Testis (tissue), 3 donors: ENCODE results near the gene PEX7. TPM values are rescaled to one million over a fixed set of nuclear protein-coding genes. Genes with fewer than 3 reads are reported as not detected.

Experiments
- DNase-seq: peaks from one replicate; pipeline ENCODE4 v3.0.0-alpha.2; 2019
- H3K27ac ChIP-seq, 2 donors: fragments of 200-600 bp; sonication (generic); one replicate each; pipeline ENCODE4 v1.5.1; 2019
- H3K27me3 ChIP-seq: fragments of 200-600 bp; sonication (generic); one replicate; pipeline ENCODE4 v1.5.1; 2019
- H3K36me3 ChIP-seq: fragments of 200-600 bp; sonication (generic); one replicate; pipeline ENCODE4 v1.5.1; 2017; ENCODE audit warnings: low read depth; ENCODE audit errors: missing control alignments
- H3K4me1 ChIP-seq: fragments of 200-600 bp; sonication (generic); one replicate; pipeline ENCODE4 v1.5.1; 2019
- H3K4me3 ChIP-seq, 2 donors: fragments of 200-600 bp; sonication (generic); one replicate each; pipeline ENCODE4 v1.5.1; 2017 to 2019
- H3K9me3 ChIP-seq: fragments of 200-600 bp; sonication (generic); one replicate; pipeline ENCODE4 v1.5.1; 2017
- CTCF ChIP-seq, 3 experiments: fragments of 450-650 bp in 2 of 3; fragments of 200-600 bp in 1 of 3; sonication (generic) in 1 of 3; IDR thresholded peaks; one replicate each; pipeline ENCODE4 v1.5.1; 2016 to 2019; ENCODE audit warnings: antibody characterized with exemption in 3 of 3, mild to moderate bottlenecking in 2 of 3, moderate library complexity in 1 of 3
- POLR2A ChIP-seq: fragments of 450-650 bp; IDR thresholded peaks from one replicate; pipeline ENCODE4 v1.6.1; 2017; ENCODE audit warnings: antibody characterized with exemption, mild to moderate bottlenecking, moderate library complexity
- WGBS, 2 donors: methylation state at CpG; one replicate each; pipeline ENCODE4 v1.1.5; 2018; 5-methylcytosine and 5-hydroxymethylcytosine counted together
- intact Hi-C: fragments of 100-400 bp; cut with DNase I; formaldehyde crosslinking; loops from one replicate; pipeline ENCODE4 v1.15.1; 2023; ENCODE audit warnings: low total_unique reads
- polyA plus RNA-seq: library from polyadenylated mRNA; stranded (reverse); fragments of 350-450 nt; fragmentation: Illumina TruSeq; extraction: RNeasy Lipid Tissue Mini Kit (QIAGEN cat#74804); gene quantifications from one replicate; pipeline ENCODE4 v1.2.3, GENCODE V29; 2014; ENCODE audit warnings: low read depth, low replicate concordance; ENCODE audit not compliant: insufficient read depth
- total RNA-seq, 2 donors: library from RNA; depleted of rRNA; stranded (reverse); fragments of >200 nt; gene quantifications; one replicate each; pipeline ENCODE4 v1.2.3, GENCODE V29; 2016

Gene PEX7
- total and polyA plus RNA-seq, 3 donors from 2014 or later: 16.6 to 28.6 (median 18.5) TPM

DNA sequence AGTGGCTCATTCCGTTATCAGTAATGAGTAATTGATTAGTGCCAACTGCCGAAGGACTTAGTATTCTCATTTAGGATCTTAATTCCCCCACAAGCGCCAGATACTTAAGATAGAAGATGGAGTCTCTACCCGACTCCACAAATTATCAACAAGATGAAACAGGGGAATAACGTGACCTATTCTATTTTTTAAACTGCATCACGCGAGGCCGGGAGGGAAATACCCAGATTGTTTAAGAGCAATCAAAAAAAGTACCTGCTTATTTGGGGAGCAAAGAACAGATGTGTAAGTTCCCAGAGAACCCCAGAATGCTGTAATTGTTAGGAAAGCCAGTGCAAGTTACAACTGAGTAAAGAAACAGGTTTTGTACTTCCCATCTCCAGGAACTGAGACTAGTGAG, 29.0 kb upstream of the PEX7 start:
- intact Hi-C loops: loop anchor here (5.0 kb wide), 1 partner anchor 146 kb away; no protein-coding TSS in a partner anchor
- no peaks in the 10 kb centered on the region for H3K36me3 ChIP-seq
- TF ChIP-seq CTCF (IDR thresholded peaks at IDR 0.05) (no peak), POLR2A (no peak)
- H3K27ac ChIP-seq: peak overlapping the region; percentile 96 to 99
- H3K27me3 ChIP-seq: no peaks in the 10 kb centered on the region
- H3K9me3 ChIP-seq: no peaks in the 10 kb centered on the region
- DNase-seq: no peak
- H3K4me1 ChIP-seq: peaks cover 13% of the 10 kb centered on the region
- 5 to 17% methylated on average over 8 of the region's 8 CpGs for WGBS, 2 donors
- H3K4me3 ChIP-seq: peak overlapping the region; percentile 89 to 94

DNA sequence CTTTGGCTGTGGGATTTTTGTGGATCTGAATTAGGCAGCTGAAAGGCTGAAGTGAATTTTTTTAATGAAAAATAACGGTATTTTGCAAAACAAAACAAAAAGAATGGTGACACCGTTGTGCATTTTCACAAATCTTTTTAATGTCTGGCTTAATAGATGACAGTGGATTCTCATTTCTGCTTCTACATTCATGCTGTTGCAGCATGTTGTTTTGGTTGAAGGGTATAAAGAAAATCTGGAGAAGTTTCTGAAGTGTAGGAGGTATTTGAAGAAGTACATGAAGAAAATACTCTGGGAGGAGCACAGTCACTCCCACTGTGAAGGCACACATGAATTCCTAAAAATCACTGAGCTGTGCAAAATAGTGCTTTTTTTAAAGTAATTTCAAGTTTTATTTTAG, 27.0 kb upstream of the PEX7 start:
- no peaks in the 10 kb centered on the region for H3K9me3 ChIP-seq
- no peak for DNase-seq
- intact Hi-C loops: no loop called here
- no peaks in the 10 kb centered on the region for H3K27me3 ChIP-seq
- peaks cover 8% of the 10 kb centered on the region for H3K4me1 ChIP-seq
- H3K4me3 ChIP-seq: no peak overlapping the region
- no peaks in the 10 kb centered on the region for H3K36me3 ChIP-seq
- no peak overlapping the region for H3K27ac ChIP-seq
- WGBS, 2 donors: 84 to 85% methylated on average over 2 of the region's 2 CpGs
- TF ChIP-seq CTCF (IDR thresholded peaks at IDR 0.05): no peak
- TF ChIP-seq POLR2A: no peak

DNA sequence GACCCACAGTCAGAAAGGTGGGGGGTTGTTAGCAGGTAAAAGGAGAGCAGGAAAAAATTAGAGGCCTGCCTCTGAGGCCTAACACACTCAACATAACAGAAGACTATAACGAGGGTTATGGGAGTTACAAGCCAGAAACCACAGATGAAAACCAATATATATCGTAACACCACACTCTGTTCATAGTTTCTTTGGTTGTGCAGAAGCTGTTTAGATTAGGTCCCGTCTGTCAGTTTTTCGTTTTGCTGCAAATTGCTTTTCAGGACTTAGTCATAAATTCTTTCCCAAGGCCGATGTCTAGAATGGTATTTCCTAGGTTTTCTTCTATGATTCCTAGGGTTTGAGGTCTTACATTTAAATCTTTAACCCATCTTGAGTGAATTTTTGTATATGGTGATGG, 26.4 kb upstream of the PEX7 start:
- no peak for DNase-seq
- Histone ChIP-seq H3K27ac (no peak overlapping the region), H3K4me1 (peaks cover 8% of the 10 kb centered on the region), H3K4me3 (no peak overlapping the region), H3K9me3 (no peaks in the 10 kb centered on the region), H3K36me3 (no peaks in the 10 kb centered on the region), H3K27me3 (no peaks in the 10 kb centered on the region)
- intact Hi-C loops: no loop called here
- no peak for TF ChIP-seq POLR2A
- no peak for TF ChIP-seq CTCF (IDR thresholded peaks at IDR 0.05)
- WGBS, 2 donors: 92 to 94% methylated on average over 5 of the region's 5 CpGs

GRCh38 chr6:136798044-136798443, 24.3 kb upstream of the PEX7 start:
- H3K4me1 ChIP-seq: peaks cover 7% of the 10 kb centered on the region
- DNase-seq: no peak
- no peak overlapping the region for H3K27ac ChIP-seq
- H3K9me3 ChIP-seq: no peaks in the 10 kb centered on the region
- intact Hi-C loops: no loop called here
- TF ChIP-seq POLR2A (no peak), CTCF (IDR thresholded peaks at IDR 0.05) (no peak)
- H3K27me3 ChIP-seq: no peaks in the 10 kb centered on the region
- 96 to 100% methylated on average over 1 of the region's 1 CpG for WGBS, 2 donors
- no peaks in the 10 kb centered on the region for H3K36me3 ChIP-seq
- no peak overlapping the region for H3K4me3 ChIP-seq

GRCh38 chr6:136801581-136801980, 20.8 kb upstream of the PEX7 start:
- 87 to 95% methylated on average over 2 of the region's 2 CpGs for WGBS, 2 donors
- Histone ChIP-seq H3K9me3 (no peaks in the 10 kb centered on the region), H3K4me3 (no peak overlapping the region), H3K4me1 (no peaks in the 10 kb centered on the region), H3K27me3 (no peaks in the 10 kb centered on the region), H3K27ac (no peak overlapping the region), H3K36me3 (no peaks in the 10 kb centered on the region)
- no peak for DNase-seq
- intact Hi-C loops: no loop called here
- TF ChIP-seq POLR2A (no peak), CTCF (IDR thresholded peaks at IDR 0.05) (no peak)
